Stimulated activated CD4-positive, alpha-beta T cell treated with anti-CD3 and anti-CD28 coated beads, Interleukin-12 subunit alpha, Interleukin-12 subunit beta, amount 100 ng/mL, for 48 hours (primary cell): ENCODE results near the gene P3R3URF.
A peak's percentile ranks its signal among the peaks of the same experiment; 100 is the strongest.
"Not testable (repeated sequence)": the region's sequence is repeated elsewhere in the genome, so short reads cannot be mapped to it uniquely, and the experiment has no call there.

Experiments
- DNase-seq, 3 donors: peaks; one replicate each; pipeline ENCODE4 v3.0.0-alpha.2; 2020; ENCODE audit warnings: low read depth in 2 of 3, low spot score in 1 of 3

Gene P3R3URF

DNA sequence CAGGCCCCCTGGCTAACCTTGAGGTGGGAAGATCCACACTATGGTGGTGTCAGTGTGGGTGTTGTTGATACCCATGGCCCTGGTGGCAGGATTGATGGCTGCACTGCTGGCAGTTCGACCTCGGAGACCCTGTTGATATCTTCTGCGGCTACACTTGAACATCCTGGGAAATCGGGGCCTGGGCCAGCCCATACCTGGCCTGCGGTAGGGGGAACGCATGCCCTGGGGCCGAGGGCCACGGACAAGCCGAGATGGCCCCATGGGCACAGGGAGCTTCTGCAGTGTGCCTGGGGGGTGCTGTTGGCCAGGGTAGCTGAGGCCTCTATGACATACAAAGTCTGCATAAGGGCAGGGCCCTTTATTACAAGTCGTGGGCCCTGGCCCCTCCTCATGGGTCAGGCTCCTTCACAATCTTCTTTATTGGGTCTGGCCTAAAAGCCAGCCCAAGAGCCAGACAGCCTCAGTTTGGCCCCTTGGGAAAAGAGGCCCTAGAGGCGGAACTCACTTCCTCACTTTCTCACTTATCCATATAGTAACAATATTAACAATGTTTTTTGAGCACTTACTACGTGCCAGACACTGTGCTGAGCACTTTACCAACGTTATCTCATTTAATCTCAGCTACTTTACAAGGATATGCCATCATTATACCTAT is at the start of gene P3R3URF:
TSS of gene P3R3URF (minus strand) at position 278 of the 655 bp plus-strand sequence. CDS start at position 261, 17 bp downstream.
- no peak for DNase-seq

- DNase-seq: no peak
These were observed 48.7 kb upstream of the P3R3URF start for GRCh38 chr1:46224966-46225365.

DNA sequence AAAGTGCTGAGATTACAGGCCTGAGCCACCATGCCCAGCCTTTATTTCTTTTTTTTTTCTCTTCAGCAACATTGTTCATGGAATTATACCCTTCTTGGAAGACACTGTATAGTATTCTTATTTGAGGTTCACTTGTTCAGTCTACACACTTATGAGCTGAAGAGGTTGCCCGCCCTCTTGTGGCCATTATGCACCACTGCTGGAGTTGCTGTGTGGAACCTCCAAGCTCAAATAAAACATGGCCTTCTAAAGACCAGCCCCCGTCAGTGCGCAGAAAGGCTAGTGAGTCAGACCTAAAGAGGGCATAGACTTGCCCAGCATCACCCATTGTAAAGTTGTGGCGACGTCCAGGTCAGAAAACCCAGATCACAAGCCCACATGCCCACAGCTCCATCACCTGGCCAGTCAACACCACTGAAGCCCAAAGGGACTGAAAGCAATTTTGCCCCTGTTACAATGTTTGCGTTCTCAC is 47.2 kb upstream of the P3R3URF start:
- DNase-seq: peak; percentile 43 to 51 (median 50)

DNA sequence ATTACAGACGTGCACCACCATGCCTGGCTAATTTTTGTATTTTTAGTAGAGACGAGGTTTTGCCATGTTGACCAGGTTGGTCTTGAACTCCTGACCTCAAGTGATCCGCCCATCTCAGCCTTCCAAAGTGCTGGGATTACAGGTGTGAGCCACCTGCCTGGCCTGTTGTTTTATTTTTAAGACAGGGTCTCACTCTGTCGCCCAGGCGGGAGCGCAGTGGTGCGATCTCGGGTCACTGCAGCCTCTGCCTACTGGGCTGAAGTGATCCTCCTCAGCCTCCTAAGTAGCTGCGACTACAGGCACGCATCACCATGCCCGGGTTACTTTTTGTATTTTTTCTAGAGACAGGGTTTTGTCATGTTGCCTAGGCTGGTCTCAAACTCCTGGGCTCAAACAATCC is 46.8 kb upstream of the P3R3URF start:
- DNase-seq: not testable (repeated sequence)

DNA sequence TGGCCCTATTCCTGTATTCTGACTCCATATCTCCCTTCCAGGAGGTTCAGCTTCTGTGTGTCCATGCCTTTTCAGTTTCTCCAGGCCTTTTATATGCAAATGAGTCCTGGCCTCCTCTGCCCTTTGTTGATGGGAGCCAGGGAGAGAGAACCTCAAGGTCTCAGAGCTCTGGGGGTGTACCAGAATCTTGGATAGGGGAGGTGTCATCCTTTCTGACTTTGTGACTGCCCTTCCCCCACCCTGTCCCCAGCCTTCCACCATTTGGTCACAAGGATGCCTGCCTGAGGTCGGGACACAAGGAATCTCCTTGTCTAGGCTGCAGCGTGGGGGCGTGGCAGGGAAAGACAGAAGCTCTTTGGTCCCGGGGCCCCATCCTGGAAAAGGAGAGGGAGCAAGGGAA is 45.5 kb upstream of the P3R3URF start:
- no peak for DNase-seq

- DNase-seq: no peak
These were observed 44.5 kb upstream of the P3R3URF start for GRCh38 chr1:46220808-46221207.

DNA sequence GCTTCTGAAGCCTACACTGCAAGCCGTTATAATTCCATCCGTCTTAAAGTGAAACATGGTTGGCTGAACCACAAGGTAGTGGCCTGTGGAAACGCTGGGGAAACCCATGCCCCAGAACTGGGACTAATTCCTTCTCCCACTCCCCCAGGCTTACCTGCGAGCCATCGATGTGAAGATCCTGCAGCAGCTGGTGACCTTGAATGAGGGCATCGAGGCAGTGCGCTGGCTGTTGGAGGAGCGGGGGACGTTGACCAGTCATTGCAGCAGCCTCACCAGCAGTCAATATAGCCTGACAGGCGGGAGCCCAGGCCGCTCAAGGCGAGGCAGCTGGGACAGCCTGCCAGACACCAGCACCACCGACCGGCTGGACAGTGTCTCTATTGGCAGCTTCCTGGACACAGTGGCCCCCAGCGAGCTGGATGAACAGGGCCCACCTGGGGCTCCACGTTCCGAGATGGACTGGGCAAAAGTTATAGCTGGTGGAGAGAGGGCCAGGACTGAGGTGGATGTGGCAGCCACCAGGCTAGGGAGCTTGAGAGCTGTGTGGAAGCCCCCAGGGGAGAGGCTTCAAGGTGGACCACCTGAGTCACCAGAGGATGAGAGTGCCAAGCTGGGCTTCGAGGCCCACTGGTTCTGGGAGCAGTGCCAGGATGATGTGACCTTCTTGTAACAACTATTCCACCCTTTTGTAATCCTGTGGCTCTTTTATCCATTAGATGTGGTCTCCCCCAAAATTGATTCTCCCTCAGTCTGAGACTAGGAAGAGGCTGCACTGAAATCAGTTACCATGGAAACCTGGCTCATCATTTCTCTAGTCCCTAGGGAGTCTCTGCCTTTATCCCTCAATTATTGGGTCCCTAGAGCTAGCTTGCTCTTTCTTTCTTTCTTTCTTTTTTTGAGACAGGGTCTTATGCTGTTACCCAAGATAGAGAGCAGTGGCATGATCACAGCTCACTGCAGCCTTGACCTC is 43.5 kb upstream of the P3R3URF start:
- no peak for DNase-seq

- DNase-seq: no peak
These were observed 42.2 kb upstream of the P3R3URF start for GRCh38 chr1:46218443-46218842.

- no peak for DNase-seq
These were observed 39.2 kb upstream of the P3R3URF start for GRCh38 chr1:46215504-46215903.

- no peak for DNase-seq
These were observed 34.8 kb upstream of the P3R3URF start for GRCh38 chr1:46211051-46211450.

GRCh38 chr1:46210561-46210960 is 34.3 kb upstream of the P3R3URF start:
- no peak for DNase-seq

DNA sequence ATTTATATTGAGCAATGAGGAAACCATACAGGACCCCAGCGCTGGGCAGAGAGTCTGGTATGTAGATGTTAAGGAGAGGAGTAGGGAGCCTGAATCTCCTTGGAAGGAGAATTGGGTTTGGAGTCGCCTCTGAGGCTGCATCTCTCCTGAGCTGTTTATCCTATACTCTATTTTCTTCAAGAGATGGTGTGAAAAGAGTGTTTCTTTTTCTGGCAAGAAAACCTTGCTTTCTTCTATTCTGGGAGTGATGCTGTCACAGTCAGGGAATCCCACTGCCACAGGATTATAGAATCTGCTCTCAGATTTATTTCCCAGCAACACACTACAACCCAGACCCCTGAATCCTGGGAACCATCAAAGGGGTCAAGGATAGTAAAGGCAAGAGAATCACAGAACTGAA is 30.1 kb upstream of the P3R3URF start:
- no peak for DNase-seq

DNA sequence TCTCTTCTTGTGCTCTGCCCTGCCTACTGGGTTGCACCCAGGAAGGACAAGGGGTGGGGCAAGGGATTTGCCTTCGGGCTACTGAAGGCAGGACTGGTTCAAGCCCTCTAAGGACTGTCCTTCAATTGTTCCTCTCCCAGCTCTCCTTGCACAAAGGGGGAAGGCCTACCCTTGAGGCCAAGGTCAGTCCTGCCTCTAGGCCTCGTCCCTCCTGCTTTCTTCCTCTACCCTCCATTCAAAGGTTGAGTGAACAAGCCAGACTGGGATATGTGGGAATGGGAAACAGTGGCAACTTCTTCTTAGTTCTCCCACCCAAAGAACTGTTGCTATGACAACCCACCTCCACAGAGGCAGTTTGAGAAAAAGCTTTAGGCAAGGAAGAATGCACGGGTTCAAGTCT is 29.5 kb upstream of the P3R3URF start:
- DNase-seq: no peak

- DNase-seq: no peak
These were observed 28.9 kb upstream of the P3R3URF start for GRCh38 chr1:46205141-46205540.

DNA sequence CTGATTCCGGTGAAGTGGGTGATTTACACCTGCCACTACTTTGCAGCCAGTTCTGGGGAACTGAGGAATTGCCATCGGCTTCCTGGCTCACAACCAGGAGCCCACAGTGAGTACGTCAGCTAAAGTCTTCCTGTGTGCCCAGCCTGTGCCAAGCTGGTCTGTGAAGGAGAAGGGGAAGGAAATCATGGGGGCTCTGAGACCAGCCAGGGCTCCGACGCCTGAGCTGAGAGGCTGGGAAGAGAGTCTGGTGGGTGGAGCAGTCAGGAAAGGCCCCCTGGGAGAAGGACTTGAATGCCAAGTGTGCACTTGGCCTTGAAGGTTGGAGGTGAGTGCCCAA is 28.1 kb upstream of the P3R3URF start:
- DNase-seq: no peak

DNA sequence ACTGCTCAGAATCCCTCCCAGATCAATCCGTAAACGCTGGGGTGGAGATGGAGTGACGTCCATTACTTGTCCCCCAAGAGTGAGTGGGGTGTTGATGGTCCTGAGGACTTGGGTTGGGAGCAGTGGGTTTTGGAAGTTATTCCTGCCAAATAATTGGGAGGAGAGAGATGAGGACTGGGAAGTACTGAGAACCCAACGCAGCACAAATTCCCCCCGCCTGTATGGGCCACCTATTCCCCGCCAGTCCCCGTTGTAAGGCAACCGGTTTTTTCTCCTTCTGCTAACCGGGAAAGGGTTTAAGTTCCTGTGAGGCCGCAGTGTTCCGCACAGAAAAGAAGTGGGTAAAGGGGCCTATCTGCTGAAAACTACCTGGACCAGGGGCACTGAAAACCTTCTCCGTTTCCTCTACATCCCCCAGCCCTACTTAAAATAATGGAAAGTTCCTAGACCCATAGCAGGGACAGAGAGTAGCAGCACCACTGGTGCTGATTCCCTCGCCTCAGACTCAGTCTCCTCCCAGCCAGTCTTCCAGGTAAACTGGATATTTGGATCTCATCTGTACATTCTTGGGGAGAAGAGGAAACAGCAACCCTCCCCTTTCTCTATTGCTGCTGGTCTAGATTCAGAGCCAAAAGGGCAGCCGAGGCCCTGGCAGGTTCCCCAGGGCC is 27.6 kb upstream of the P3R3URF start:
- DNase-seq: no peak

DNA sequence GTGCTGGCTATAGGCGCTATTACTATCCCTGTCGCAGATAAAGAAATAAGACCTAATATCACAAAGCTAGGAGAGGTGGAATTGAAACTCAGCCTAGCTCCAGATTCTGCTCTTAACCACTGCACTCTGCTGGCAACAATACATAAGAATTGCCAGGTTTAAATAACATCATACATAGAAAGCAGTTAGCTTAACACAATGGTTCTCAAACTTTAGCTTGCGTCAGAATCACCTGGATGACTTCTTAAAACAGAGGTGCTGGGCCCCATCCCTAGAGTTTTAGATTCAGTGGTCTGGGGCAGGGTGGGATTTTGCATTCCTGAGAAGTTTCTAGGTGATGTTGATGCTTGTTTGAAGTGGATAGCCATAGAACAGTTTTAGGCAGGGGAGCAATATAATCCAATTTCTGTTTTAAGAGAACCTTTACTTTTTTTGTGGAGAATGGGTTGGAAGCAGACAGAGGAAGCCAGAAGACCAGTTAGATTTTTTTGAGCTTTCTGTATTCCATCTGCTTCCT is 23.0 kb upstream of the P3R3URF start:
- no peak for DNase-seq

GRCh38 chr1:46197964-46198811 is 21.9 kb upstream of the P3R3URF start, which contains the start of gene POMGNT1:
POMGNT1 (minus strand) TSS chr1:46198434; CDS start chr1:46197821, 613 bp downstream.
- DNase-seq: peak; percentile 56 to 74 (median 63)

GRCh38 chr1:46197560-46197963 is 21.3 kb upstream of the P3R3URF start:
- DNase-seq: no peak

DNA sequence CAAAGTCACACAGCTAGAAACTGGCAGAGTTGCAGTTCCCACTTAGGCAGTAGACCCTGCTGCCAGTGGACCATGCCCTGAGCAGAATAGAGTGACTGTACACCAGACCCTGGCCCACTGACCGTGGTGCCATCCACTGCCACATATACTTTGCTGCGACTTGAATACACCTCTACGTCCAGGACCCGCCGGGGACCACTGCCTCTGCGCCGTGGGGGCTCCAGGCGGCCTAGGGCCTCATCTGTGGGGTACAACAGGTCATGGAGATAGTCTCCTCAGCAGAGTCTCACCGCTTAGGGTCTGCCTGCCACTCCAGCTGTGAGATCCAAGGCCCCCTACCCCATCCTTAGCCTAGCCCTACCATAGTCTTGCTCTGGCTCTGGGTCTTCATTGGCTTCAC is 20.3 kb upstream of the P3R3URF start:
- no peak for DNase-seq
